ENCODE results near the gene FNDC5. TPM values are rescaled to one million over a fixed set of nuclear protein-coding genes. Genes with fewer than 3 reads are reported as not detected.
"Not testable (repeated sequence)": the region's sequence is repeated elsewhere in the genome, so short reads cannot be mapped to it uniquely, and the experiment has no call there.

The FNDC5 gene
- 18.7 TPM for total RNA-seq
- long read RNA-seq, transcript FNDC5-201 (6 exons, 2,732 nt), result major isoform, 12 of 48 reads
- long read RNA-seq, partial matches to known transcripts, result 22 of 48 reads
- long read RNA-seq, other reads (novel, unspliced or antisense), result 14 of 48 reads

- intact Hi-C loops (cut with DNase I), result loop anchor here (5.0 kb wide), 2 partner anchors 53 to 158 kb away; partner anchors contain the start of genes S100PBP and YARS1
- no peak for DNase-seq (ENCODE audit: low spot score)
Observed at GRCh38 chr1:32870615-32871363, at the start of gene FNDC5. Gene FNDC5 (minus strand): TSS chr1:32870912.

DNA sequence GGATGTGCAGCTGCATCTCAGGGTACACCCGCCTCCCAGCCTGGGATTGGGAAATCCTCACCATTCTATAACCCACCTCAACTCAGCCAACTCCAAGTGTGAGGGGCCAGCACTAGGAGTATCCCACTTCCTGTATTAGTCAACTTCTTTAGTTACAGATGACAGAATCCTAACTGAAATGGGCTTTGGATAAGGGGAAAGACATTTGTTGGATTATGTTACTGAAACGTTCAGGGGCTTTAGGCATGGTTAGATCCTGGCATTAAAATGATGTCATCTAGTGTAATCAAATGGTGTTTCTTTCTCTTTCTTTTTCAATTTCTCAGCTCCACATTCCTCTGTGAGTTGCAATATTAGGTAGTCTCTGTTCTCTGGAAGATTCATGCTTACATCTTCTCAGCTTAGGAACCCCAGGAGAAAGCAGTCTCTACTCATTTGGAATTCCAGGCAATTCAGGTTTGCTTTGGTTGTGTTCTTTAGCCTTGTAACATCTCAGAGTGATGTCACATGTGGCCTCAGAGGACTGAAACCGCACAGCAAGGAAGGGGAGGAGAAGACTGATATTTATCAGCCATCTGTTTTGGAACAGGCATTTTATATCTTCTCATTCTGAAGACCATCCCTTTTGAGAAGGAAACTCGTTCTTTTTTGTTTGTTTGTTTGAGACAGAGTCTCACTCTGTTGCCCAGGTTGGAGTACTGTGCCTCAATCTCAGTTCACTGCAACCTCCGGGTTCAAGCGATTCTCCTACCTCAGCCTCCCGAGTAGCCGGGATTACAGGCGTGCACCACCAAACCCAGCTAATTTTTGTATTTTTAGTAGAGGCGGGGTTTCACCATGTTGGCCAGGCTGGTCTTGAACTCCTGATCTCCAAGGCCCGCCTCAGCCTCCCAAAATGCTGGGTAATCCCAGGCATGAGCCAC lies 49.4 kb upstream of the FNDC5 start:
- no peak for DNase-seq (ENCODE audit: low spot score)
- intact Hi-C loops (cut with DNase I), result loop anchor here (5.0 kb wide), 1 partner anchor 43 kb away; no protein-coding TSS in a partner anchor

GRCh38 chr1:32918179-32918578 lies 47.5 kb upstream of the FNDC5 start:
- intact Hi-C loops (cut with DNase I), result no loop called here
- DNase-seq (ENCODE audit: low spot score), result no peak

- intact Hi-C loops (cut with DNase I), result no loop called here
- no peak for DNase-seq (ENCODE audit: low spot score)
Observed at GRCh38 chr1:32917521-32917920, 46.8 kb upstream of the FNDC5 start.

DNA sequence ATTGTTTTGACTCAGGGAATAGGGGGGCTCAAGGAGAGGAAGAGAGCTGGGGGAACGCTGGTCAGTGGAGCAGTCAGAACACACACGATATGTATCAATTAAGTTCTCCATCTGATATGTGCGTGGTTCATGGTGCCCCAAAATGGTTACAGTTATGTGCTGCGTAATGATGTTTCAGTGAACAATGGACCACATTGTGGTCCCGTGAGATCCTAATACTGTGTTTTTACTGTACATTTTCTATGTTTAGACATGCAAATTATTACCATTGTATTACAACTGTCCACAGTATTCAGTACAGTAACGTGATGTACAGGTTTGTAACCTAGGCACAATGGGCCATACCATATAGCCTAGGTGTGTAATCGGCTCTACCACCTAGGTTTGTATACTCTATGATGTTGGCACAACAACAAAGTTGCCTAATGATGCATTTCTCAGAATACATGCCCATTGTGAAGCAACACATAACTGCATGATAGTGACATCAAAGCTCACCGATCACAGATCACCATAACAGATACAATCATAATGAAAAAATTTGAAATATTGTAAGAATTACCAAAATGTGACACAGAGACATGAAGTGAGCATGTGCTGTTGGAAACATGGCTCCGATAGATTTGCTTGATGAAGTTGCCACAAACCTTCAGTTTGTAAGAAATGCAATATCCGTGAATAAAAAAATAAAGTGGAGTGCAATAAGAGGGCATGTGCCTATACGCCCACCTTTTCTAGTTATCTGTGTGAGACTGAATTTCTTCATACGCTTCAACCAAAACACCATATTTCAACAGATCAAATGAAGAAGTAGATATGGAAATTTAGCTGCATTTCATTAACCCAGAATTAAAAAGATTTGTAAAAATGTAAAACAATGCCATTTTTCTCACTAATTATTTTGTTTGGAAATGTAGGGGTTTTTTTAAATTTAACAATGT lies 45.3 kb upstream of the FNDC5 start:
- intact Hi-C loops (cut with DNase I), result no loop called here
- DNase-seq (ENCODE audit: low spot score), result no peak

GRCh38 chr1:32910319-32910718 lies 39.6 kb upstream of the FNDC5 start:
- intact Hi-C loops (cut with DNase I), result no loop called here
- no peak for DNase-seq (ENCODE audit: low spot score)

- no peak for DNase-seq (ENCODE audit: low spot score)
- intact Hi-C loops (cut with DNase I), result no loop called here
Observed at GRCh38 chr1:32907435-32907834, 36.7 kb upstream of the FNDC5 start.

DNA sequence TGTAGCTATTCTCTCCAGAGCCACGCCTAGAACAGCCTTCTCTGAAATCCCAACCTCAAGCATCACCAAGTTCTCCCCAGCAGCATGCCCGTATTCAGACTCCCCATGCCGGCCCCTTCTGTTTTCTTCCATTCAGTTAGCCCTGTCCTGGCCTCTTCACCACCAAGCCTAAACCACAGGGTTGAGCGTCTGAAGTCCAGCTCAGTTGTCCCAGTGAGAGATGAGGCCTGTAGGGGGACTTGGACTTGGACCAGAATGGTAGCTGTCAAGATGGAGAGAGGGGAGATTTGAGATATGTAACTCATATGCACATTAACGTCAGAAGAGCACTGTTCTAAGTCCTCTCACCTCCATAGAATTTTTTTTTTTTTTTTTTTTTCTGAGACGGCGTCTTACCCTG lies 35.9 kb upstream of the FNDC5 start:
- DNase-seq (ENCODE audit: low spot score), result no peak
- intact Hi-C loops (cut with DNase I), result no loop called here

- intact Hi-C loops (cut with DNase I); DNase-seq (ENCODE audit: low spot score): not testable (repeated sequence)
Observed at GRCh38 chr1:32905588-32905987, 34.9 kb upstream of the FNDC5 start.

DNA sequence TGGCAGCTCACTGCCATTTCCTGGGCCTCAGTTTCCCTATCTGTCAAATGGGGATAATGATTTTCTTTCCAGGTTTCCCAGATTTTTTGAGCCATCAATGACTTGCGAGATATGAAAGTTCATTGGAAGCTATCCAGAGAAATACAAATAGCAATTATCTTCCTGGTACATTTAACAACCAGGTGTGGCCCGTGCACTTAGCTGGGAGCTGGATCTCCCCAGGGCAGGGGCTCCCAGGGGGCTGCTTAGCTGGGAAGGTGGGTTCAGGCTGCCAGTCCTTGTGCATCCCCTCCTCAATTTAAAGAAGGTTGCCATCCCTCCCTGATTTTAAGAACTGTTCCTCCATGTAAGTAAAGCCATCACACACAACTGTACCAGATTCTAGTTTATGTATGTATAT lies 34.1 kb upstream of the FNDC5 start:
- no peak for DNase-seq (ENCODE audit: low spot score)

GRCh38 chr1:32903991-32904785 lies 33.5 kb upstream of the FNDC5 start:
- intact Hi-C loops (cut with DNase I), result no loop called here
- DNase-seq (ENCODE audit: low spot score), result no peak

More for the DNA sequence above, 34.1 kb upstream of the FNDC5 start:
- intact Hi-C loops (cut with DNase I), result no loop called here

GRCh38 chr1:32902535-32902920 lies 31.8 kb upstream of the FNDC5 start:
- intact Hi-C loops (cut with DNase I), result no loop called here
- no peak for DNase-seq (ENCODE audit: low spot score)

DNA sequence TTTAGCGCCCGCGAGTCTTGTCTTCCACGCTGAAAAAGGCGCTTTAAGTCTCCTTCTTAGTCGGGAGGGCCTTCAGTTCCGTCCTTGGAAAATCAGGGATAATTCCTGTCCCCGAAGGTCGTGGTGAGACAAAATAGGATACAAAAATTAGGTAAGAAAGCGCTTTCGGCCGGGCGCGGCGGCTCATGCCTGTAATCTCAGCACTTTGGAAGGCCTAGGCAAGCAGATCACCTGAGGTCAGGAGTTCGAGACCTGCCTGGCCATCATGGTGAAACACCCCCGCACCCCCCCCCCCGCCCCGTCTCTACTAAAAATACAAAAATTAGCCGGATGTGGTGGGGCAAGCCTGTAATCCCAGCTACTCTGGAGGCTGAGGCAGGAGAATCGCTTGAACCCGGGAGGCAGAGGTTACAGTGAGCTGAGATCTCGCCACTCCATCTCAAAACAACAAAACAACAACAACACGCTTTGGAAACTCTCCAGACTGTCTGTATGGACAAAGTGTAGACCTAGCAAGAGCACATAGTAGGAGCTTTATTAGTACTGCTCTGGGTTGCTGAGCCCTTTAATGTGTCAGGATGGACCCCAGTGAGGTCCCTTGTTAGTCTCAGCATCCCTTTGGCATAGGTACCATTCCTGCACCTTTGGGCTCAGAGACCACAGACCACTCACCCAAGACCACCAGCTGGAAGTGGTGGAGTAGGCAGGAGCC lies 31.3 kb upstream of the FNDC5 start:
- intact Hi-C loops (cut with DNase I), result no loop called here
- DNase-seq (ENCODE audit: low spot score), result no peak

DNA sequence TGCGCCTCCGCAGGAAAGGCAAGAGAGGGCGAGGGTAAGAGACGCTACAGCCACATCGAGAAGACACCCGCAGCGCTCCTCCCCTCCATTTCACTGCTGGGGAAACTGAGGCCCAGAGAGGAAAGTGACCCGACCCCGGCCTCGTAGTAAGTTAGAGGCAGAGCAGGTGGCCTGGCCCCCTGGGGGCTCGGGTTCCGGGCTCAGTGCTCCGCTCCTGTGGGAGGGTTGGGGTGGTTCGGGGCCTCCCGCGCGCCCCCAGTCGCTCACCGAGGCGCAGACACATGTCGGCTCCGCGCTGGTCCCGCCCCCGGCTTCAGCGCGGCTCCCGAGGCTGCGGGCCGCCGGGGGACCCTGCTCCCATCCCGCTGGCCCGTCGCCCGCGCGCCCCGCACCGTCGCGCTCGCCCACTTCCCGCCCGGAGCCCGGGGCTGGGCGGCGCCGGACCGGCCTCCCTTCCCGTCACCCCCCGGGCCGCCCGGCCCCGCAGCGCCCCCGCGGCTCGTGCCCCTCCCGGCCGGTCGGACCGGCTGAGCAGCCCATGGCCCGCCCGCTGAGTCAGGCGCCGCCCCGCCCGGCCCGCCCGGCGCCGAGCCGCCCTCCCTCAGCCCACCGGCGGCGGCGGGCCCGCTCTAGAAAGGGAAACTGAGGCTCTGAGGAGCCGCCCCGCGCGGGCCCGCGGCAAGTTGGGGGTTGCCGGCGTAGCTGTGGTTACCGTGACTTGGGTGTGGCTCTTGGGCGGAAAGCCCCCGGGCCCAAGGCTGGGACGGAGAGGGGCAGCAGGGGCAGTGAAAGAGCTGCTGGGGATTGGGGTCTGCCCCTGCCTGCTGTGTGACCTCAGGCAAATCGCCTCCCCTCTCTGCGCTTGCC lies 30.5 kb upstream of the FNDC5 start, which contains the start of gene TMEM54:
Gene TMEM54, minus strand, starts transcription at position 434 of the 867 bp plus-strand sequence. Its CDS starts 151 bp downstream, at position 283.
- intact Hi-C loops (cut with DNase I), result no loop called here
- no peak for DNase-seq (ENCODE audit: low spot score)

GRCh38 chr1:32900371-32900955 lies 29.8 kb upstream of the FNDC5 start:
- intact Hi-C loops (cut with DNase I), result no loop called here
- no peak for DNase-seq (ENCODE audit: low spot score)

GRCh38 chr1:32899586-32900296 lies 29.0 kb upstream of the FNDC5 start:
- DNase-seq (ENCODE audit: low spot score), result no peak
- intact Hi-C loops (cut with DNase I), result no loop called here

Measured in cardiac septum (tissue), 1 donor.